Endothelial cell (in vitro differentiated cells): Measurements from ENCODE around the gene ACY1. TPM values are rescaled to one million over a fixed set of nuclear protein-coding genes. Genes with fewer than 3 reads are reported as not detected.

Source experiments
- DNase-seq: peaks from one replicate; pipeline ENCODE4 v3.0.0; 2021; ENCODE audit warnings: low spot score
- H3K27ac Mint-ChIP-seq: one replicate; pipeline ENCODE4 v1.8.0; 2021; ENCODE audit warnings: mixed read lengths, inconsistent platforms; ENCODE audit not compliant: unreplicated experiment
- H3K27me3 Mint-ChIP-seq: one replicate; pipeline ENCODE4 v1.8.0; 2021; ENCODE audit warnings: mild to moderate bottlenecking, moderate library complexity, mixed read lengths, inconsistent platforms; ENCODE audit not compliant: unreplicated experiment
- H3K36me3 Mint-ChIP-seq: one replicate; pipeline ENCODE4 v1.8.0; 2021; ENCODE audit warnings: mild to moderate bottlenecking, low read depth, mixed read lengths, inconsistent platforms; ENCODE audit not compliant: unreplicated experiment
- H3K4me1 Mint-ChIP-seq: one replicate; pipeline ENCODE4 v1.8.0; 2021; ENCODE audit warnings: mild to moderate bottlenecking, mixed read lengths, inconsistent platforms; ENCODE audit not compliant: unreplicated experiment
- H3K4me3 Mint-ChIP-seq: one replicate; pipeline ENCODE4 v1.8.0; 2021; ENCODE audit warnings: mild to moderate bottlenecking, mixed read lengths, inconsistent platforms; ENCODE audit not compliant: unreplicated experiment
- H3K9me3 Mint-ChIP-seq: one replicate; pipeline ENCODE4 v1.8.0; 2021; ENCODE audit warnings: mixed read lengths, inconsistent platforms; ENCODE audit not compliant: unreplicated experiment
- total RNA-seq: library from RNA; stranded (reverse); fragmentation: NEBNext Ultra II Directional; extraction: Animal tissue kit (Norgen Biotek cat#: 25700); gene quantifications from one replicate; pipeline ENCODE4 v1.2.1, GENCODE V29; 2021; ENCODE audit not compliant: unreplicated experiment
- TF ChIP-seq, protein P1 (sequence below): fragments of 200-600 bp; sonication (generic); IDR thresholded peaks from one replicate; pipeline ENCODE4 v1.5.0; 2021; ENCODE audit warnings: antibody characterized with exemption; ENCODE audit not compliant: unreplicated experiment

The ACY1 gene
- total RNA-seq, 1 donor from 2014 or later: 19.8 TPM

DNA sequence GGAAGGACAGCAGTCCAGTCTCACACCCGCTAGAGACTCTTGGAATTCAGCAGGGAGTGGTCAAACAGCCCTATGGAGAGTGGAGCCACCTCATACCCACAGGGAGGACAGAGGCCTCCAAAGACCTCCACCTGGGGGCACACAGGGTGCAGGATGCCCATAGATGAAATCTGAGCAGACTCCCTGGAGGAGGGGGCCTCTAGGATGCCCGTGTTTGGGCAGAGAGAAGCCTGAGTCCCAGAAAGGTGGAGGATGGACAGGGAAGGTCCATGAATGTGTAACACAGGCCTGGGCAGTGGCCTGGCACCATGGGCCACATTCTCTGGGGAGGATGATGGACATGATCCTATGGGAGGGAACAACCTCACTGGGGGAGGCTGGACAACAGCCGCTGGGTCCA is 51.3 kb downstream of the ACY1 start:
- no peak for DNase-seq
- Mint-ChIP-seq H3K36me3 (no peaks in the 10 kb centered on the region), H3K9me3 (no peaks in the 10 kb centered on the region), H3K27ac (no peak overlapping the region), H3K4me3 (no peak overlapping the region), H3K4me1 (peaks cover 5% of the 10 kb centered on the region), H3K27me3 (peaks cover 6% of the 10 kb centered on the region)
- TF ChIP-seq, protein P1, sequence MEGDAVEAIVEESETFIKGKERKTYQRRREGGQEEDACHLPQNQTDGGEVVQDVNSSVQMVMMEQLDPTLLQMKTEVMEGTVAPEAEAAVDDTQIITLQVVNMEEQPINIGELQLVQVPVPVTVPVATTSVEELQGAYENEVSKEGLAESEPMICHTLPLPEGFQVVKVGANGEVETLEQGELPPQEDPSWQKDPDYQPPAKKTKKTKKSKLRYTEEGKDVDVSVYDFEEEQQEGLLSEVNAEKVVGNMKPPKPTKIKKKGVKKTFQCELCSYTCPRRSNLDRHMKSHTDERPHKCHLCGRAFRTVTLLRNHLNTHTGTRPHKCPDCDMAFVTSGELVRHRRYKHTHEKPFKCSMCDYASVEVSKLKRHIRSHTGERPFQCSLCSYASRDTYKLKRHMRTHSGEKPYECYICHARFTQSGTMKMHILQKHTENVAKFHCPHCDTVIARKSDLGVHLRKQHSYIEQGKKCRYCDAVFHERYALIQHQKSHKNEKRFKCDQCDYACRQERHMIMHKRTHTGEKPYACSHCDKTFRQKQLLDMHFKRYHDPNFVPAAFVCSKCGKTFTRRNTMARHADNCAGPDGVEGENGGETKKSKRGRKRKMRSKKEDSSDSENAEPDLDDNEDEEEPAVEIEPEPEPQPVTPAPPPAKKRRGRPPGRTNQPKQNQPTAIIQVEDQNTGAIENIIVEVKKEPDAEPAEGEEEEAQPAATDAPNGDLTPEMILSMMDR: no peak

DNA sequence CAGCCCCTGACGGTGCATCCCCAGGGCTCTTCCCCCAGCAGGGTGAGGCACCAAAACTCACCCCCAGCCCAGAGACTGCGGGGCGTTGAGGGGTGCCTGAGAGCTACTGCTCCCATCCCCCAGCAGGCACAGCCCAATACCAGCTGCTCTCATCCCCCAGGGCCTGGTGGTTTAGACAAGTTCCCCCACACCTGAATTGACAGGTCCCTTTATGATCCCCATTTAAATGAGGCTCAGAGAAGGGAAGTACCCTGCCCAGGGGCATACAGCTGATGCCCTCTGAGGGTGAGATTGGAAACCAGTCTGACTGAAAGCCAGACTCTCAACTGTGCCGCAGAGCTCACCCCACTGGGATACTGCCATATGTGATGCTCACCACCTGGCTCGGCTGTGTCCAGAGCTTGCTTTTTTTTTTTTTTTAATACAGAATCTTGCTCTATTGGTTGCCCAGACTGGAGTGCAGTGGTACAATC is 52.9 kb downstream of the ACY1 start:
- H3K27ac Mint-ChIP-seq: no peak overlapping the region
- H3K27me3 Mint-ChIP-seq: peaks cover 3% of the 10 kb centered on the region

DNA sequence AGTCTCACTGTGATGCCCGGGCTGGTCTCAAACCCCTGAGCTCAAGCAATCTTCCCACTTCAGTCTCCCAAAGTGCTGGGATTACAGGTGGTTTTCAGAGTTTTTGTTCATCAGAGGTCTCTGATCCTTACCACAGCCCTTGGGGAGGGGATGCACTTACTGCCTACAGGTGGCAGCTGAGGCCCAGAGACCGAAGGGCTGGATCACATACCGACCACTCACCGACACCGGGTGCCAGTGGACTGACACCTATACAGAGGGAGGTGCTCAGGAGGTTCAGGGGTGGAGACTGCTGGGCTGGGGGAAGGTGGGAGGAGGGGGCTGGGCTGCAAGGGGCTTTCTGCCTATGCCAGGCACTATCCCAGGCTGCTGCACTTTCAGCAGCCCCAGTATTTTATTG is 53.5 kb downstream of the ACY1 start:
- Mint-ChIP-seq H3K9me3 (no peaks in the 10 kb centered on the region), H3K27ac (no peak overlapping the region), H3K27me3 (peaks cover 3% of the 10 kb centered on the region), H3K36me3 (no peaks in the 10 kb centered on the region), H3K4me1 (peaks cover 7% of the 10 kb centered on the region), H3K4me3 (no peak overlapping the region)
- no peak for DNase-seq
- TF ChIP-seq, protein P1: no peak

More for the DNA sequence above, 52.9 kb downstream of the ACY1 start:
- TF ChIP-seq, protein P1: no peak
- DNase-seq: no peak
- Mint-ChIP-seq H3K4me1 (peaks cover 7% of the 10 kb centered on the region), H3K36me3 (no peaks in the 10 kb centered on the region), H3K9me3 (no peaks in the 10 kb centered on the region), H3K4me3 (no peak overlapping the region)

DNA sequence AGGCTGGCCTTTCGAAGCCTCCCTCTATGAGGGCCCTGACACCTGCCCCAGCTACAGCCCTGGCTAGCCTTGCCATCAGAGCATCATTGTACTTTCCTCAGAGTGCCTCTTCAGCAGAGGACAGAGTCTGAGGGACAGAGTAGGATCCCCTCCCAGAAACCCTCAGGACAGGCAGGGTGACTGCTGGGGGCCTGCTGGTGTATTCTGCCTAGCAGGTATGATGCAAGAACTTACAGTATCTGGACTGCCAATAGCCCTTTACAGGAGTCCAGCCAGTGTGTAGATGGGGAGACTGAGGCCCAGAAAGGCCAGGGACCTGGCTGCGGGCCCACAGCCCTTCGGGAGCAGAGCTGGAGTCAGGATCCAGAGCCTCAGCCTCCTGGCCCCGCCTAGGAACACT is 54.0 kb downstream of the ACY1 start:
- TF ChIP-seq, protein P1: no peak
- Mint-ChIP-seq H3K4me1 (peaks cover 9% of the 10 kb centered on the region), H3K36me3 (peaks cover 3% of the 10 kb centered on the region), H3K9me3 (no peaks in the 10 kb centered on the region), H3K27ac (no peak overlapping the region), H3K4me3 (no peak overlapping the region), H3K27me3 (peaks cover 5% of the 10 kb centered on the region)
- no peak for DNase-seq

DNA sequence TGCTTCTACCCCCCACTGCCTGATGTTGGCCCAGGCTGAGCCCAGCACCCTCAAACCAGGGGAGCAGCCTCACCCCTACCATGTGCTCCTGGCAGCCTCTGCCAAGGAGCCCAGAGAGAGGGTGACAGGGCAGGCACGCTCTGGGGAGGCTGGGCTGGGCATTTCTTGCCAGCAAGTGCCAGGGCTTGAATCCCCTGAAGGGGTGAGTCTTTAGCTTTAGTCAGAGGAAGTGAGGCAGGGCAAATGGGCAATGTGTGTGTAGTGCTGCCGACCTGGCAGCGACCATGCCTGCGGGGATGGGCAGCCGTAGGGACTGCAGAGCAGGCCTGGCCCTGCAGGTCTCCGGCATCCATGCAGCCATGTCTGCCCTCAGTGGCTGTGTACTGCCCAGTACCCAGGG is 54.9 kb downstream of the ACY1 start:
- no peak overlapping the region for H3K4me3 Mint-ChIP-seq
- H3K9me3 Mint-ChIP-seq: no peaks in the 10 kb centered on the region
- TF ChIP-seq, protein P1: no peak
- peaks cover 4% of the 10 kb centered on the region for H3K36me3 Mint-ChIP-seq
- H3K27me3 Mint-ChIP-seq: peaks cover 5% of the 10 kb centered on the region
- DNase-seq: no peak
- no peak overlapping the region for H3K27ac Mint-ChIP-seq
- H3K4me1 Mint-ChIP-seq: peaks cover 9% of the 10 kb centered on the region

Other genes with a start within 250 kb of the ACY1 start
- not detected for gene IQCF6, start 204.3 kb upstream of the ACY1 start, total RNA-seq
- not detected for gene IQCF2, start 121.9 kb upstream of the ACY1 start, total RNA-seq
- not detected for gene IQCF5, start 107.9 kb upstream of the ACY1 start, total RNA-seq
- gene IQCF1, start 80.2 kb upstream of the ACY1 start, total RNA-seq: not detected
- gene RRP9, start 41.6 kb upstream of the ACY1 start, total RNA-seq: 20.6 TPM
- 4.6 TPM for gene PARP3, start 41.2 kb upstream of the ACY1 start, total RNA-seq
- gene GPR62, start 28.2 kb upstream of the ACY1 start, total RNA-seq: not detected
- gene PCBP4, start 16.1 kb upstream of the ACY1 start, total RNA-seq: 60.6 TPM
- 7.1 TPM for gene ABHD14B, start 9.5 kb upstream of the ACY1 start, total RNA-seq
- 5.4 TPM for gene ABHD14A, start 8.5 kb upstream of the ACY1 start, total RNA-seq
- 925 TPM for gene RPL29, start 12.4 kb downstream of the ACY1 start, total RNA-seq
- 21.7 TPM for gene DUSP7, start 73.0 kb downstream of the ACY1 start, total RNA-seq
- gene POC1A, start 170.9 kb downstream of the ACY1 start, total RNA-seq: 7.5 TPM
- 59.1 TPM for gene ALAS1, start 214.6 kb downstream of the ACY1 start, total RNA-seq
- gene TLR9, start 242.1 kb downstream of the ACY1 start, total RNA-seq: not detected